IPS-NIHi11 (cell line): ENCODE measurements around the gene KCTD18.

Source experiments
- DNase-seq: peaks from one replicate; pipeline ENCODE4 v3.0.0; 2012; ENCODE audit warnings: mixed read lengths, low spot score

The KCTD18 gene

DNA sequence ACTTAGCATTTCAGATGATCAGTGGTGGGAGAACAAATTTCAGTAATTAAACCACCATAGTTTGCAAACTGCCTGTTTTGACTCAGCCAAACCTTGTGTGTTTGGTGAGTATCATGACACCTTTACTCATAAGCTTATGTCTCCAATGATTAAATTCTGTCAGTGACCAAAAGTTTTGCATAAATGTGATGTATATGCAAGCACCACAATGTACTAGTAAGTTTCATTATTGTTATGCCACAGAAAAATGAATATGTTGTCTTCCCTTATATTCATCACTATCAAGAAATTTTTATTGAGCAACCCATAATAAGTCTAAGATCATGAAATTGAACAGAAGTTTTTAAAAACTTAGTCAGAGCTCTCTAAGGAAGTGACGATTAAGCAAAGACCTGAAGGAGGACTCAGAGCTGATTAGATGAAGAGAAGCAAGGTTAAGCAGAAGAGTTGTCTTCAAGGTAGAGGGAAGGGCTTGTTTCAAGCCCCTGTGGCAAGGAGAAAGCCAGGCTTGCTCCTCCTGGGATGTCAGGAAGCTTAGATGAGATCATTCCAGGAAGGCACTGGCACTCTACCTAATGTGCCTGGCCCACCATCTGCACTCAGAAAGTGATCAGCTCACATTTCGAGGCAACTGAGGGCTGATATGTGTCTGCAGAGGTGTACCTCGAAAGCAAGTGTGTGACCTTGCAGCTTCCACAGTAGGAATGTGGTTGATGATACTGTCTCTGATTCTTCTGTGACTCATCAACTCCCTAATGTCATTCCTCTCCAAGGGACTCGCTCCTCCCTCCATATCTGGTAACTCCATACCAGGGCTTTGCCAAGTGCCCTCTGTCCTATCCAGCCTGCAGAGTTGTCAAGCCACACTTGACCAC lies 54.7 kb downstream of the KCTD18 start:
- DNase-seq = no peak

DNA sequence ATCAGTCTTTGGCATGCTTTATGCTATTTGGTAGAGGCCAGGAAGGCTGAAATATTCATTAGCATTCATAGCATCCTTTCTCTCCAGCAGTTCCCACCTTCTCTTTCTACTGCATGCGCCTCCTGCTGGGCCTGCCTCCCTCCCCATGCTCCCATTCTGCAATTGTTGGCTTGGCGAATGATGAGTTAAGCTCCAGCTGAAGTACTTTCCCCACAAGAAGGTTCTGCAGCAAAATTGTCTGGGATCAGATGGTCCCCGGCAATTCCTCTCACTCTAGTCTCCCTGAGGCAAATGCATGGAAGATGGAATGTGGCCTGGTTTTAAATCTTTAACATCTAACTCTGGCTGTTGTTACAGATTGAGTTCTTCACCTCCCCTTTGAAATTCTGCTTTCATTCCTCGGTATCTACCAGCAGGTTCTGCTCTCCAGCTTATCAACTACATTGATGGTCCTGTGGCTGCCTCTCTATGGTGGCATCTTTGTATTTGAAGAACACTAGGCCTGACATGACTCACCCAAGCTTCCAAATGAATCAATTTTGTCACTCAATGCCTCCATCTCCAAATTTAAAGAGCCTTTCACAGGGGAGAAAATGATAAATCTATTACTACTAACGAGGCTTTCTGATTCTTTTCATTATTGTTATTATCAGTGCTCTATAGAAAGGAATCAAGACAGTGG lies 55.9 kb downstream of the KCTD18 start:
- no peak for DNase-seq

DNA sequence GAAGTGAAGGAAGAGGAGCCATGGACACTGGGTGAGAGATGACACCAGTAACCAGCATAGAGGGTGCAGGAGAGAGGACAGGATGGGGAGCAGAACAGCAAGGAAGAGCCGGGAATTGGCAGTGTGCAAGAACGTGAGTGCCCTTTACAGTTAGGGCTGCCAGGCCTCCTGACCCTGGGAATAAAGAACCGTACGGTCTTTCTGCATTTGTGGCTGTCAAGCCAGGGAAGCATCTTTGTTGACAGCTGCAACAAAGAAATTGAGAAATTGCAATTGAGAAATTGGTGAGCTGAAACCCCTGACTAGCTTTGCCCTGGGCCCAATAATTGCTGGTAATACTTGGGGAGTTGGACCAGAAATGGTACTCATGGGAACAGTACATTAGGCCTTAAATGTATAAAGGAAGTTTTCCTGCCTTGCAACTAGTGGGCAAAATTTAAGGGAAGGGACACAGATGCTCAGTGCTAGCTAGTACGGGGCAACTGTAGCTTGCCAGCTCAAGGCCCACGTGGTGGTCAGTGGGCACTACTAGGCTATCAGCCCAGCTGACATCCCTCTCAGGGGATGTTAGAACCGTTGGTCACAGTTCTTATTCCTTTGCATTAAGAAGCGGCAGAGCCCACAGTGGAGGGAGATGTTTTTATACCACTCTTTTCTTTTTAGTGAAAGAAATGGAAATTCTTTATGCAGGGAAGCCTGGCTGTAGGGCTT lies 56.6 kb downstream of the KCTD18 start:
- no peak for DNase-seq

DNA sequence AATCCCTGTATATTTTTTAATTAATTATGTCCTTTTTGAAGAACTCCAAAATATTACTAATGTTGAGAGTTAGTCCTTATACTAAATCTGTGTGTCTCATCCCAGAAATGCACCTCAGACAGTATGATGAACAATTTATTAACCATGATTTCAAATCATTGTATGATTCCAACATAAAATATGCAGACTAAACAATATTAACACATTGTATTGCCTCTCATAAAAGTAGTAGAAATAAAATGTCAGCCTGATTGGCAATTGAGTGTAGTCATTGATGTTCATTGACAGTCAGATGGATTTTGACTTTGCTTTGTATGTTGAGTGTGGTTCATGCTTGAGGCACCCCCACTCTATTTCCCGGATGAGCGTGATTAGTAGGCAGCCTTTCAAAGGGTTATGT lies 57.5 kb downstream of the KCTD18 start:
- DNase-seq = no peak

DNA sequence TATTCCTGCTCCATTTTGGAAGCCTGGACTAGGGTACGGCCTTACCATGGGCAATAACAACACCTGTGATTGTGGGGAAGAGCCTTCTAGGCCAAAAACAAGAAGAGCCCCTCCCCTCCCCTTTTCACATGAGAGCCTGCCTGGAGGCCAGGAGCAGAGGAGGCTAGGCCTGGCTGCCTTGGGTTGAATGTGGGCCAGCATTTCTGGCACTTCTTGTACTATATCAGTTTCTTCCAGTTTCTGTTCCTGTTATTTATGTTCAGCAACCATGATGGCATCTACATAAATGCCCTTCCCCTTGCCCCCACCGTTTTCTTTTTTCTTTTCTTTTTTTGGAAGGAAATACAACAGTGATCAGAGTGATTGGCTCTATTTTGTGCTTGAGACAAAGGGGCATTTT lies 58.4 kb downstream of the KCTD18 start:
- DNase-seq = no peak

DNA sequence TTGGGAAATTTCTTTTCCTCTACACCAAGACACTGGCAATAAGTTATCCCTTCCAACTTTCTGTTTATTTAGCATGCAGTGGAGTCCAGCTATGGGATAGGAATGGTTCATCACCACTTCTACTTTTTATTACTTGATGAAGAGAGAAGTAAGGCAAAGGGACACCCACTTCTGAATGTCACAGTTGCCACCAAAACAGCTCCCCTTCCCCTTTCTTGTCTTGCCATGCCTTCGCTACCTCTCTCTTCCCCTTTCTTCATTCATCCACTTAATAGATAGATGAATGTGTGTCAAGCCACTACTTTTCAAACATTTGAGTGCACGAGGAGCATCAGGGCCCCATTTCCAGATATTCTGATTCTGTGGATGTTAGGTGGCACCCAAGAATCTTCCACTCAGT lies 59.6 kb downstream of the KCTD18 start:
- DNase-seq = no peak

DNA sequence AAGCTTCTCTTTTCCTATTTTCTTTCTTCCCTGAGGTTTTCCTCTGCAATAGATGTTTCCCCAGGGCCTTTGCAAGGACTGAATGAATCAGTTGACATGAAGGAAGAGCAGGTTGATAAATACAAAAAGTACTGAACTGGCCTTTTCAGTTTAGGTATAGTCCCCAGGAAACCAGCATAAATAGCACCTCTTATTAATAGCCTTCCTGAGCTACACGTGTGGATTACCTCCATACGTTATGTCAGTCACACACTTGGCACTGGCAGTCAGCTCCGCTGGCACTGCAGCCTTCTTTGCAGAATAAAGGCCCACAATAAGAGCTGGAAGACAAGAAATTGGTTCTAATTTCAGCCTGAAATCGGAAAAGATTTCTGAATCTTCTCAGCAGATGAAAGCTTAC lies 60.7 kb downstream of the KCTD18 start:
- DNase-seq = no peak

DNA sequence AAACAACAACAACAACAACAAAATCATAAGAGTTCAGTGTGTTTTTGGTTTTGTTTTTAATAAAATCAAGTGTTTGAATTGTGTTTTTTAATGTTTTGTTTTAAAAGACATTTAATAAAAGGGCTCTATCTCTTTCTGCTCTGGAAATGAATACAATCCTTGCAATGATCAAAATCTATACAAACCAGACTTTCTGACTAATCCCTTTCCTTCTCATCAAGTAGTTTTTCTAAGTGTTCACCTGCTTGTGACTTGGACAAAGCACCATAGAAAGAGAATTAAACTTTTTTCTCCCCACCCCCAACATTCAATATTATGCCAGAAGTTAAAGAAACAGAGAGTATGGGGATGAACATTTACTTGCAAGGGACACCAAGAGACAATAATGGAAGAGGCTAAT lies 61.4 kb downstream of the KCTD18 start:
- no peak for DNase-seq

DNA sequence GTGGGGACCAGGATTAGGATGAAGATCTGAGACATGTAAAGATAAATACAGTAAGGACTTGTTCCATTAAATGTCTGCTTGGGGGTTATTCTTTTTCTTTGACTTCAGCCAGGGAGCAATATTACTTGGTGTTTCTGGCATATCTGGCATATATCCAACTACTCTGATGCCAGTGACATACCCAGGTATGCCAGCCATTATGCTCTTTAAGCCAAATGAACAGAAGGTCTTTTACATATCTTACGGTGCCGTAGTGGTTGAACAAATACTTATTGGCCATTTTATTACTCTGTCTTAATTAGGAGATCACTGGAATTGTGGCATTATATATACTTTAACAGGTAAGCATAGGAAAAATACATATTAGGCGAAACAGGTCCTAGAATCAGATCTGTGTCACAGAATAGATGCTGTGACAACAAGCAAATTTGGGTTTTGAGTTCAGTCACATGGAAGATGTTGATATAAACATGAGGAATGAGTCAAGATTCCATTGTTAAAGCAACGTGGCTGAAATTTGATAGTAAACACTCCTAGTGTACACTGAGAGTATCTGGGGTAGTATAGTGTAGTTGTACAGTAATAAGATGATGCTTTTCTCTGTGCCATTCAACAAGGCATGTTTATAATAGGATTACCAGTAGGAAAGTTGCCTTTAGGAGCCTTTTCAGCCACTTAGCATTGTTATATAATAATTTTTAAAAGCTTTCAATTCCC lies 62.6 kb downstream of the KCTD18 start:
- no peak for DNase-seq

DNA sequence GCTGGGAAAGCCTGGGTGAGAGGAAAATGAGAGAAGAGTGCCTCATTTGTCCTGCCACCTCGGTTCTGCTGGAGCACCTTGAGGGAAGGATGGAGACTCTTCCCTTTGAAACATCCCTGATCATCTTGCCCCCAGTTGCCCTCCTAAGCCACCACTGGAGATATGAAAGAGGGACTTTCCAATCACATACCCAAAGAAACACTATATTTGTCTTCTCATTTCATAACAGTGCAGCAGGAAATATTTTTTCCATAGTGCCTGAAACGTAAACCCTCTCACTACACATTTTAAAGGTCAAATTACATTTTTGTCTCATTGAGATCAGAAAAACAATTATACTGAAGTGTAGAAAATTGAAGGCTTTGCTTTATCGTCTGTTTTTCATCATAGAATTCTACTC lies 63.3 kb downstream of the KCTD18 start:
- DNase-seq = no peak

DNA sequence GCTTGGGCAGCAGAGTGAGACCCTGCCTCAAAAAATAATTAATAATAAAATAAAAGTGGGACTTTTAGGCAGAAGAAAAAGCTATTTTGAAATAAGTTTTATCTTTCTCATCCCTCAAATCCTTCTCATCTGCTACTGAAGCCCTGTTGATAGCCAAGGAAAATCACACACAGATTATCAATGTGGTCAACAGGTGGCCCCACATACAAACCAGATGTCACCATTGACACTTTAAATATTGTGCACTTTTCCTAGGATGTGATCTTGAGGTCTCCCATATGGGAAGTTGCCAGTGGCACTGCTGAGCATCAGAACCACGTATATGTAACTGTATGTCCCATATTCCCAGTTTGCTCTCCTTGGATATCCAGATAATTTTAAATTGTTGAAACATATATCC lies 64.6 kb downstream of the KCTD18 start:
- no peak for DNase-seq

DNA sequence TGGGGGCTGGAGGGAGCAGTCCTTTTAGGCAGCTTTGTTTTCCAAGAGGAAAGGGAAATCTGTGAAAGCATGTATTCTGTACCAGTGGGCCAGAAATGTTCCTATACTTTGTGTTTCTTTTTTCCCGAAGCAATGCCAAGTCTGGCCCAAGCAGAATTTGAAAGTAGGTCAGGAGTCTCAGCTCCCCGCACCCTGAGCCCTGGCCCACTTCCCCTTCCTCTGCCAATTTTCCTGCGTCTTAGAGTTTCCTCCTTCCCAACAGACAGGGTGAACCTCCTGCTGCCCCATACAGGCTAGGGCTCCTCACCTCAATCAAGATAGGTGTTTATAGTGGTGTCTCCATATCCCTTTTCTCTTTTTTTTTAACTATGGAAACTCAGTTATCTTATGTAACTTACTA lies 65.3 kb downstream of the KCTD18 start:
- DNase-seq = no peak

DNA sequence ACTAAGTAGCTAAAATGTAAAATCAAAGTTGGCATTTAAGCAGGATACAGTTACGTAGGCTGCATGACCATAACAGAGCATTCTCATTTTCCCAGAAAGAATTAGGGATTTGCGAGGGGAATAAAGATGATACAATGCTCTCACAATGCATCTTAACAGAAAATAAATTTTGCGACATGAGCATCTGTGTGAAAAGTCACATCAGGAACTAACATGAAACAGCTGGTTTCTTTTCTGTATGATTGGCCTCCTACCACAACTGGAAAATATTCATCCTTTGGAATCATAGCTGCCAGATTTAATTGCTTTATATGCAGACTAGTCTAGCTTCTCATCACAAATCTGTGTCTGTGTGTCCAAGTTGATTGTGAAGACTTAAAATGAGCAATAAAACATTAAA lies 66.0 kb downstream of the KCTD18 start:
- DNase-seq = no peak

DNA sequence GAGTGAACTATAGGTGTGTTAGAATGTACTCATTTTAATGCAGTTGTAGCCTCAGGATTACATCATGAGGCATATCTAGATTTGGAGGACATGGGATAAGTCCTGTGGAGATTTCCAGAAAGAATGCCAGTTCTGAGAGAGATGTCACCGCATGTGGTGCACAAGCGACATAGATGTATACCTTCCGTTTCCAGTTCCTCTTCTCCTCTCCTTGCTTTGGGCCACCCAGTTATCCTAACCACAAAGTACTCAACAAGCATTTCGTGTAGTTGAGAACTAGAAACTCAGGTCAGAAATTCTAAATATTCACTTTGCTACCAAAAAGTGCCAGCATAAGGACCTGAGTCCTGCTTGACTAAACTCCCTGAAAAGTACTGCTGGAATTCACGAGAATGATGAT lies 66.5 kb downstream of the KCTD18 start:
- no peak for DNase-seq

DNA sequence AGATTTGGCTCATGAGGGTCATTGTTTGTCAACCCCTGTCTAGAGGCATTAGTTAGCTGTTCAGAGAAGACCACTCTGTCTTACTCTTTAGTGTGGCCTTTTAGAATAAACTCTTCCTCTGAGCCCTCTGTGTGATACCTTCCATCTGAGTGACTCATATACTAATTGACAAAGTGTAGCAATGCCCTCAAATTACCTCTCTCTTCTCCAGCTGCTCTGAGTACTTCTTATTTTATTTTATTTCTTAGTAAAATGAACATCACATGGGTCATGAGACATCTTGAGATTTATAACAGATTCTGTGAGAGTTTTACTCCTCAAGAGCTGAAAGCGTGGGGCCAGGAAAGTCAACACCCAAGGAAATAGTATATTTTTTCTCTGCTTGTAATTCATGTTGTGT lies 67.4 kb downstream of the KCTD18 start:
- DNase-seq = no peak

DNA sequence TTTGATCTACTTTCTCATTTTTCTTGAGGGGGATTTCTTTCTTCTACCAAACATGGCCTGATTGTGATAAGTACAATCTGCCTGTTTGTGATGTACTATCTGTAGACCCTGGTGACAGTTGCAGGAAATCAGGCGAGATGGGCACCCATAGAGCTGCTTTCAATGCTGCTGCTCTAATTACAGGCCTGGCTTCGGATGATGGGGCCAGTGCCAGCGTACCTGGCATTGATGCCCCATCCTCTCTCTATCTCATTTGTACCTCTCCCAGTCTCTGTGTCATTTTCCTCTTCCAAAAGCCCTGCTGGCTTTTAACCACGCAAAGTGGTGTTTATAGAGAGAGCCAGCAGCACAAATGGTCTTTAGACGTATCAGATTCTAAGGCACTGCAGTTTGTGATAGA lies 69.9 kb downstream of the KCTD18 start:
- no peak for DNase-seq
